SH-SY5Y (cell line): Measurements from ENCODE around the gene KIR3DL2.

Experiments
- GATA2 ChIP-seq: IDR thresholded peaks from 2 replicates; pipeline ENCODE4 v1.6.1; 2011; ENCODE audit warnings: mild to moderate bottlenecking, low read depth, low read length
- GATA3 ChIP-seq: IDR thresholded peaks from 2 replicates; pipeline ENCODE4 v1.6.1; 2011; ENCODE audit warnings: low read depth, mild to moderate bottlenecking, low read length, moderate library complexity

- TF ChIP-seq GATA3 (no peak), GATA2 (no peak)
These were observed 25.3 kb downstream of the KIR3DL2 start for GRCh38 chr19:54875506-54875905.
